ENCODE results near the gene TTC23L. TPM values are rescaled to one million over a fixed set of nuclear protein-coding genes. Genes with fewer than 3 reads are reported as not detected.

The TTC23L gene
- total and polyA plus RNA-seq, 2 donors from 2014 or later, result 0.39 to 1.7 TPM

DNA sequence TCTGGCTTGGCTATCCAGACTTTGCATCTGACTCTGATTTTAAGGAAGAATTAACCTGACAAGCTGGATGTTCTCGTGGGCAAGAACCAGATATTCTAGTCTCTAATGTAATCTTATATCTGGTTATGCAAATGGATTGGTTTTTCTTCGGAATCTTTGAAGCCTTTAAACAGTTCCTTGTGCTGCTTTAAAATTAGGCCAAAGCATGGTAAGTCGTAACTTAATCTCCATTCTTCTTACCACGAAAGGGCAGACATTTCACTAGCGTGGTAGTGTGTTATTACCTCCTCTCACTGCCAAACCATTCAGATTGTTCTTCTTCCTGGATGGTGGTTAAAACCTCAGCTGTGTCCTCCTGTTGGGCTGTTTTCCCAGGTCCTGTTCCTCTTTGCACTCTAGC lies 34.1 kb upstream of the TTC23L start:
- DNase-seq, result no peak
- H3K4me1 ChIP-seq (ENCODE audit: control insufficient read depth in 2 of 3, insufficient read depth in 2 of 3, low read depth in 1 of 3, low read length in 3 of 3), result no peaks in the 10 kb centered on the region
- TF ChIP-seq, protein P1, sequence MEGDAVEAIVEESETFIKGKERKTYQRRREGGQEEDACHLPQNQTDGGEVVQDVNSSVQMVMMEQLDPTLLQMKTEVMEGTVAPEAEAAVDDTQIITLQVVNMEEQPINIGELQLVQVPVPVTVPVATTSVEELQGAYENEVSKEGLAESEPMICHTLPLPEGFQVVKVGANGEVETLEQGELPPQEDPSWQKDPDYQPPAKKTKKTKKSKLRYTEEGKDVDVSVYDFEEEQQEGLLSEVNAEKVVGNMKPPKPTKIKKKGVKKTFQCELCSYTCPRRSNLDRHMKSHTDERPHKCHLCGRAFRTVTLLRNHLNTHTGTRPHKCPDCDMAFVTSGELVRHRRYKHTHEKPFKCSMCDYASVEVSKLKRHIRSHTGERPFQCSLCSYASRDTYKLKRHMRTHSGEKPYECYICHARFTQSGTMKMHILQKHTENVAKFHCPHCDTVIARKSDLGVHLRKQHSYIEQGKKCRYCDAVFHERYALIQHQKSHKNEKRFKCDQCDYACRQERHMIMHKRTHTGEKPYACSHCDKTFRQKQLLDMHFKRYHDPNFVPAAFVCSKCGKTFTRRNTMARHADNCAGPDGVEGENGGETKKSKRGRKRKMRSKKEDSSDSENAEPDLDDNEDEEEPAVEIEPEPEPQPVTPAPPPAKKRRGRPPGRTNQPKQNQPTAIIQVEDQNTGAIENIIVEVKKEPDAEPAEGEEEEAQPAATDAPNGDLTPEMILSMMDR (IDR thresholded peaks at IDR 0.05; ENCODE audit: borderline replicate concordance, extremely low read depth, insufficient read depth), result no peak
- peaks cover 0 to 36% (median 16%) of the 10 kb centered on the region in 3 donors for H3K36me3 ChIP-seq (ENCODE audit: control insufficient read depth in 2 of 3, insufficient read depth in 3 of 3, low read length in 3 of 3)
- no peak for FAIRE-seq
- no peak overlapping the region for H3K27ac ChIP-seq (ENCODE audit: low read depth in 2 of 2, low read length in 2 of 2)
- no peaks in the 10 kb centered on the region for H3K9me3 ChIP-seq (ENCODE audit: control insufficient read depth in 2 of 3, insufficient read depth in 1 of 3, low read length in 3 of 3)
- no peak overlapping the region for H3K4me3 ChIP-seq (ENCODE audit: low read length in 3 of 3)
- H3K27me3 ChIP-seq (ENCODE audit: control insufficient read depth, insufficient read depth, low read length), result no peaks in the 10 kb centered on the region
- H3K9ac ChIP-seq (ENCODE audit: low read length in 3 of 3), result no peak overlapping the region
- intact Hi-C loops (cut with DNase I), result no loop called here

GRCh38 chr5:34806532-34806931 lies 32.4 kb upstream of the TTC23L start:
- DNase-seq (no peak), FAIRE-seq (no peak)
- Histone ChIP-seq H3K27ac (ENCODE audit: low read depth in 2 of 2, low read length in 2 of 2) (no peak overlapping the region), H3K9me3 (ENCODE audit: control insufficient read depth in 2 of 3, insufficient read depth in 1 of 3, low read length in 3 of 3) (no peaks in the 10 kb centered on the region), H3K4me3 (ENCODE audit: low read length in 3 of 3) (no peak overlapping the region), H3K27me3 (ENCODE audit: control insufficient read depth, insufficient read depth, low read length) (no peaks in the 10 kb centered on the region), H3K4me1 (ENCODE audit: control insufficient read depth in 2 of 3, insufficient read depth in 2 of 3, low read depth in 1 of 3, low read length in 3 of 3) (no peaks in the 10 kb centered on the region), H3K9ac (ENCODE audit: low read length in 3 of 3) (no peak overlapping the region), H3K36me3 (ENCODE audit: control insufficient read depth in 2 of 3, insufficient read depth in 3 of 3, low read length in 3 of 3) (peaks cover 0 to 29% (median 12%) of the 10 kb centered on the region in 3 donors)
- intact Hi-C loops (cut with DNase I), result no loop called here
- TF ChIP-seq, protein P1 (IDR thresholded peaks at IDR 0.05; ENCODE audit: borderline replicate concordance, extremely low read depth, insufficient read depth), result no peak

DNA sequence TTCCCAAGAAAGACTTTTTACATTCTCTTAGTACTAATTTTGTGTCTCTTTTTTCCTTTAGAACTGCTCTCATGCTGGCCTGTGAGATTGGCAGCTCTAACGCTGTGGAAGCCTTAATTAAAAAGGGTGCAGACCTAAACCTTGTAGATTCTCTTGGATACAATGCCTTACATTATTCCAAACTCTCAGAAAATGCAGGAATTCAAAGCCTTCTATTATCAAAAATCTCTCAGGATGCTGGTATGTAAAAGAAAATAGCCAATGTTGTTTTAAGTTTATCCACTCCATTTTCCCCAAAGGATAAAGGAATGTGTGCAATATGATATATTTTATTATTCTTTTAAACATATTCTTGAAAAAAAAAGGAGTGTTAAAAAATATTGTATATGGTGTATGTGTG lies 27.3 kb upstream of the TTC23L start:
- no peak for FAIRE-seq
- intact Hi-C loops (cut with DNase I), result no loop called here
- no peak overlapping the region for H3K9ac ChIP-seq (ENCODE audit: low read length in 3 of 3)

More for the DNA sequence above, 27.3 kb upstream of the TTC23L start:
- TF ChIP-seq, protein P1 (IDR thresholded peaks at IDR 0.05; ENCODE audit: borderline replicate concordance, extremely low read depth, insufficient read depth), result no peak
- peaks cover 2 to 8% (median 2%) of the 10 kb centered on the region in 3 donors for H3K36me3 ChIP-seq (ENCODE audit: control insufficient read depth in 2 of 3, insufficient read depth in 3 of 3, low read length in 3 of 3)
- no peaks in the 10 kb centered on the region for H3K27me3 ChIP-seq (ENCODE audit: control insufficient read depth, insufficient read depth, low read length)
- no peak for DNase-seq
- H3K27ac ChIP-seq (ENCODE audit: low read depth in 2 of 2, low read length in 2 of 2), result no peak overlapping the region
- no peak overlapping the region for H3K4me3 ChIP-seq (ENCODE audit: low read length in 3 of 3)
- no peaks in the 10 kb centered on the region for H3K4me1 ChIP-seq (ENCODE audit: control insufficient read depth in 2 of 3, insufficient read depth in 2 of 3, low read depth in 1 of 3, low read length in 3 of 3)
- no peaks in the 10 kb centered on the region for H3K9me3 ChIP-seq (ENCODE audit: control insufficient read depth in 2 of 3, insufficient read depth in 1 of 3, low read length in 3 of 3)

Data from kidney (tissue), 14 donors.